Tibial nerve (tissue), 4 donors: Measurements from ENCODE around the gene NTM.

ENCODE experiments used
- CTCF ChIP-seq, 5 experiments: fragments of 200-600 bp in 3 of 5; fragments of 450-650 bp in 2 of 5; sonication (generic) in 3 of 5; IDR thresholded peaks; one replicate each; pipeline ENCODE4 v1.5.1; 2016 to 2019; ENCODE audit warnings: antibody characterized with exemption in 5 of 5, mild to moderate bottlenecking in 3 of 5, moderate library complexity in 2 of 5
- EP300 ChIP-seq, 2 donors: sonication (generic); formaldehyde crosslinking; IDR thresholded peaks; one replicate each; pipeline ENCODE4 v1.6.1; 2017; ENCODE audit warnings: antibody characterized with exemption in 2 of 2, mild to moderate bottlenecking in 1 of 2
- POLR2A ChIP-seq, 2 donors: fragments of 450-650 bp; IDR thresholded peaks; one replicate each; pipeline ENCODE4 v1.6.1; 2017; ENCODE audit warnings: antibody characterized with exemption in 2 of 2, mild to moderate bottlenecking in 2 of 2, moderate library complexity in 2 of 2

- no peak for TF ChIP-seq CTCF (IDR thresholded peaks at IDR 0.05)
- no peak for TF ChIP-seq POLR2A (IDR thresholded peaks at IDR 0.05)
- TF ChIP-seq EP300 (IDR thresholded peaks at IDR 0.05), result no peak
Measured at GRCh38 chr11:131649856-131650255, 279.4 kb downstream of the NTM start.
